GM18519 (cell line): ENCODE results near the gene BCAR1.
"Not testable (repeated sequence)": the region's sequence is repeated elsewhere in the genome, so short reads cannot be mapped to it uniquely, and the experiment has no call there.

Experiments used
- ATAC-seq: cut with Tn5 transposase; IDR thresholded peaks from one replicate; pipeline ENCODE4 v1.9.1; 2021; ENCODE audit warnings: mild to moderate bottlenecking, moderate library complexity; ENCODE audit not compliant: unreplicated experiment, low FRiP score

Gene BCAR1

GRCh38 chr16:75251280-75252048 lies at the start of gene BCAR1:
Gene BCAR1, minus strand, starts transcription at chr16:75251624. Its CDS starts 142 bp downstream, at chr16:75251482.
- ATAC-seq: peak; percentile 55

GRCh38 chr16:75298267-75298666 lies 46.8 kb upstream of the BCAR1 start:
- no peak for ATAC-seq

GRCh38 chr16:75296606-75297005 lies 45.2 kb upstream of the BCAR1 start:
- no peak for ATAC-seq

GRCh38 chr16:75294773-75295459 lies 43.5 kb upstream of the BCAR1 start:
- no peak for ATAC-seq

GRCh38 chr16:75293772-75294171 lies 42.3 kb upstream of the BCAR1 start:
- no peak for ATAC-seq

GRCh38 chr16:75293173-75293572 lies 41.7 kb upstream of the BCAR1 start:
- ATAC-seq: no peak

- no peak for ATAC-seq
These were observed 41.3 kb upstream of the BCAR1 start for GRCh38 chr16:75292691-75293090.

GRCh38 chr16:75289189-75289588 lies 37.8 kb upstream of the BCAR1 start:
- no peak for ATAC-seq

GRCh38 chr16:75288596-75289120 lies 37.2 kb upstream of the BCAR1 start:
- ATAC-seq: no peak

- ATAC-seq: no peak
These were observed 36.8 kb upstream of the BCAR1 start for GRCh38 chr16:75288181-75288580.

- ATAC-seq: no peak
These were observed 36.3 kb upstream of the BCAR1 start for GRCh38 chr16:75287708-75288107.

GRCh38 chr16:75286389-75286788 lies 35.0 kb upstream of the BCAR1 start:
- ATAC-seq: no peak

- ATAC-seq: no peak
These were observed 31.2 kb upstream of the BCAR1 start for GRCh38 chr16:75282466-75283281.

- no peak for ATAC-seq
These were observed 30.4 kb upstream of the BCAR1 start for GRCh38 chr16:75281826-75282225.

- ATAC-seq: not testable (repeated sequence)
These were observed 29.6 kb upstream of the BCAR1 start for GRCh38 chr16:75281009-75281408.

GRCh38 chr16:75280331-75280804 lies 28.9 kb upstream of the BCAR1 start:
- no peak for ATAC-seq

- ATAC-seq: no peak
These were observed 27.9 kb upstream of the BCAR1 start for GRCh38 chr16:75279305-75279704.

- ATAC-seq: no peak
These were observed 21.9 kb upstream of the BCAR1 start for GRCh38 chr16:75273054-75273925.

GRCh38 chr16:75272629-75273028 lies 21.2 kb upstream of the BCAR1 start:
- not testable (repeated sequence) for ATAC-seq

GRCh38 chr16:75272097-75272551 lies 20.7 kb upstream of the BCAR1 start:
- ATAC-seq: no peak
